GM18520 (cell line): ENCODE measurements around the gene GART.

Source experiments
- ATAC-seq: cut with Tn5 transposase; IDR thresholded peaks from one replicate; pipeline ENCODE4 v1.9.1; 2021; ENCODE audit not compliant: unreplicated experiment

GART gene

GRCh38 chr21:33554236-33554981, 12.5 kb upstream of the GART start:
- ATAC-seq: no peak

GRCh38 chr21:33552999-33553598, 11.2 kb upstream of the GART start:
- ATAC-seq: no peak

GRCh38 chr21:33552093-33552998, 10.4 kb upstream of the GART start:
- ATAC-seq: no peak

- no peak for ATAC-seq
Observed at GRCh38 chr21:33551664-33552063, 9.7 kb upstream of the GART start.

- ATAC-seq: no peak
Observed at GRCh38 chr21:33550772-33551660, 9.1 kb upstream of the GART start.

- ATAC-seq: no peak
Observed at GRCh38 chr21:33549848-33550771, 8.2 kb upstream of the GART start.

- ATAC-seq: no peak
Observed at GRCh38 chr21:33546086-33546485, 4.2 kb upstream of the GART start.

- no peak for ATAC-seq
Observed at GRCh38 chr21:33544451-33545195, 2.7 kb upstream of the GART start.

- ATAC-seq: no peak
Observed at GRCh38 chr21:33543505-33544129, 1.7 kb upstream of the GART start.

GRCh38 chr21:33542640-33543504, 955 bp upstream of the GART start, which contains the start of gene SON:
TSS of gene SON (plus strand) at chr21:33543038. CDS start at chr21:33543093, 55 bp downstream.
- peak; percentile 90 for ATAC-seq

- ATAC-seq: no peak
Observed at GRCh38 chr21:33541105-33541711, 709 bp downstream of the GART start.

- ATAC-seq: no peak
Observed at GRCh38 chr21:33540711-33541104, 1.2 kb downstream of the GART start.

- ATAC-seq: no peak
Observed at GRCh38 chr21:33539616-33540015, 2.3 kb downstream of the GART start.

- no peak for ATAC-seq
Observed at GRCh38 chr21:33537212-33537611, 4.7 kb downstream of the GART start.

GRCh38 chr21:33531007-33531406, 10.9 kb downstream of the GART start:
- ATAC-seq: no peak

GRCh38 chr21:33522953-33523349, 19.0 kb downstream of the GART start:
- no peak for ATAC-seq
